NCI-H2196 (cell line): ENCODE results near the gene MAGEB2.
"Not testable (repeated sequence)": the region's sequence is repeated elsewhere in the genome, so short reads cannot be mapped to it uniquely, and the experiment has no call there.

Source experiments
- DNase-seq: peaks from one replicate; lab custom pipeline; 2025; ENCODE audit not compliant: unreplicated experiment; lab: John Stamatoyannopoulos, UW

MAGEB2 gene

DNA sequence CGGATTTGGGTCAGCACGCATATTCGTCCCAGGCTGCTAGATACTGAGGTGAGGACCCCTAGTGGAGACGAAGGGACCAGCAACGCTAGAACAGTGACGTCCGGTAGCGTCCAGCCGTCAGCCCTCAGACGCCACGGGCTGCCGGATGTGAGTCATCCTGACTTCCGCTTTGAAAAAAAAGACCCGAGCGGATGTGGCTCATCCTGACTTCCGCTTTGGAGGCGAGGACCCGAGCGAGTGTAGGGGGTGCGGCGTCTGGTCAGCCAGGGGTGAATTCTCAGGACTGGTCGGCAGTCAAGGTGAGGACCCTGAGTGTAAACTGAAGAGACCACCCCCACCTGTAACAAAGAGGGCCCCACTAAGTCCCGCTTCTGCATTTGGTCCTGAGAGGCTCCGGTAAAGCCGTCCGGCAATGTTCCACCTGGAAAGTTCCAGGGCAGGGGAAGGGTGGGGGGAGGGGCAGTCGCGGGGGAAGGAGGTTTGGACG, at the start of gene MAGEB2:
TSS of gene MAGEB2 (plus strand) at position 207 of the 487 bp plus-strand sequence. CDS start 3,018 bp downstream, outside the sequence.
- no peak for DNase-seq

DNA sequence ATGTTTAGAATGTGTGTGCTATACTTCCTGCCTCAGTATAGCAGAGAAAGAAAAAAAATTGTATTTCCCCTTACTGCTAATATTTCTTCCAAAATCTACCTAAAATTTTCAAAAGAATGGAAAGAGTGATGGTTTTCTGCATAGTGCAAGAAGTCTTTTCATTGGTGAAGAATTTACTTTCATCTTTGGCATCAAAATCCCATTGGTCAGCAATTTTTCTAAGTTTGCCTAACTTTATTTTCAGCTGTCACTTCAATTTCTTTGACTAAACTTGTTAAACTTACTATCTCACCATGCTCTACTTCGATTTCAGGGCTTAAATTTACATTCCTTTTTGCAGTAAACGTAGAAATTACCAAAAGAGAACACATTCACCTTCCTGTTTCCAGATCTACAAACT, 44.5 kb upstream of the MAGEB2 start:
- no peak for DNase-seq

DNA sequence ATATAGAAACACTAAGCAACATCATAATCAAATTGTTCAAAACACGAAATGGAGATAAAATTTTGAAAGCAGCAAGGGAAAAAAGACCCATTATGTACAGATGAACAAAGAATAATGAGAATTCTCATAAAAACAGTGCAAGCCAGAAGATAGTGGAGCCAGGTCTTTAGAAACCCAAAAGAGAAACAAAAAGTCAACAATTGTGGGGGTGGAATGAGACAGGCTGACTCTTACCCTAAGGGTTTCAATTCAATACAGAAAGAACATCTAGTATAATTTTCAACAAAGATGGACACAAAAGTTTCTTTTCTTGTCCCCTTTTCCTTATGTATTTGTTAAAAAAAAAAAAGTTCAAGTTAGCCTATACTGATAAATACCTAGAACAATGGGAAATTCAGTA, 34.0 kb upstream of the MAGEB2 start:
- DNase-seq: no peak

- no peak for DNase-seq
These were observed 31.8 kb upstream of the MAGEB2 start for GRCh38 chrX:30183554-30183953.

DNA sequence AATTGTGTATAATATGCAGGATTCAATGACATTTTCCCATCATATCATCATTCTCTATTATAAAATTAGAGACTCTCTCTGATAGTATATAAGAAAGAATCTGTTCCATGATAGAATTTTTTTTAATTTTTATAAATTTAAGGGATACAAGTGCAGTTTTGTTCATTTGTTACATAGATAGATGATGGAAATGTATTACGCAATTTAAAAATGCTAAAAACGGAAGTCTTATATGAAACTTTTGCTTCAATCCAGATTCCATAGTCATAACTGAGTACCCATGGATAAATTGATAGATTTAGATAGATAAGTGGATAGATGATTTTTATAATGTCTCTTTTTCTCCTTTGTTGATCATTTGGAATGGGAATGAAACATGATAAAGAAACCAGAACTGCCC, 24.9 kb upstream of the MAGEB2 start:
- no peak for DNase-seq

DNA sequence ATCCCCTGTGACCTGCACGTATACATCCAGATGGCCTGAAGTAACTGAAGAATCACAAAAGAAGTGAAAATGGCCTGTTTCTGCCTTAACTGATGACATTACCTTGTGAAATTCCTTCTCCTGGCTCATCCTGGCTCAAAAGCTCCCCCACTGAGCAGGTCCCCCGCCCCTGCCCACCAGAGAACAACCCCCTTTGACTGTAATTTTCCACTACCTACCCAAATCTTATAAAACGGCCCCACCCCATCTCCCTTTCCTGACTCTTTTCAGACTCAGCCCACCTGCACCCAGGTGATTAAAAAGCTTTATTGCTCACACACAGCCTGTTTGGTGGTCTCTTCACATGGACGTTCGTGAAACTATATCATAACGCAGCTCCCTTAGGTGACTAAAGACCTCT, 21.5 kb upstream of the MAGEB2 start:
- not testable (repeated sequence) for DNase-seq

DNA sequence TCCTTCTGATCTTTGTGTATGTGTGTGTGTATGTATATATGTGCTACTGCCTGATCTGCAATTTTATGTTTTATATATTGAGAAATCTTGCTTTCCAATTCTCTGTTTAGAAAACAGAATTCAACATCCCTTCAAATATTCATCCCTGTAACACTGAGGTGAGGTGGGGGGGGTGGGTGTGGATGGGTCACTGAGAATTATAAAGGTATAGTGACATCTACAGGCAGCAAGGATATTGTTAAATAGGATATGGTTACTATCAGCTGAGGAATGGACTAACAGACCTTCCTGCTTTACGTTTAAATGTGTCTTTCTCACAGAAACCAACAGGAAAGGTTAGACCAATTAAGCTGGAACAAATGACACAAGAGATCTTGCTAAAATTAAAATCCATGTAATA, 19.0 kb upstream of the MAGEB2 start:
- no peak for DNase-seq

DNA sequence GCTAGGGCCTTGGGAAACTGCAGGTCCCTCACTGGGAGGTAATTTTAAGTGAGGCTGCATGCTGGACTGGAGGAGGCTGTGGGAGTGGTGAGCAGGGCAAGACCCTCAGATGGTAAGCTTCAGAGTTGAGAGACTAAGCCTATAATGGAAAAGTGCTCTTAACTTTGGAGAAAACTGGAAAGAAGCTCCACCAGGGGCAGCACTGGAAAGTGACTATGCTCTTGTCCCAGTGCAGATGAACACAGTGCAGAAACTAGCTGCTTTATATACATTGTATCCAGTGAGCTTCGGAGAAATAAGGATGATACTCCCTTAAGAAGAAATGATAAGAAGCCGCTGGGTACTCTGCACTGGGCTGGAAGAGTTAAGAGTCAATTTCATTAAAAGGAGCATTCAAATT, 3.2 kb upstream of the MAGEB2 start:
- no peak for DNase-seq

DNA sequence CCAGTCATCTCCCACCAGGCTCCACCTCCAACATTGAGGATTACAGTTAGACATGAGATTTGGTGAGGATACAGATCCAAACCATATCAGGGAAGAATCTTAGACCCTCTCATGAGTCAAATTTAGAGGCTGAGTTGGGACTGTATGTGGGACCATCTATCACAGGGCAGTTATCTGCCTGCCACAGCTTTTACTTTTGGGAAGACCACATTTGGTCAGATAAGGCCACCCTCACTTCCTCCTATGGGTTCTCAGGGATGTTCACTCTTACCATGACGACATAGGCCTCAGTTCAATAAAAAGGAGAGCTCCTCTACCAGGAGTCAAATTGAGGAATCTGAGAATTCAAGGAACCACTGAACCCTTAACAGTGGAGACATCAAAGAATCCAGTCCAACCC, 2.1 kb downstream of the MAGEB2 start:
- no peak for DNase-seq

DNA sequence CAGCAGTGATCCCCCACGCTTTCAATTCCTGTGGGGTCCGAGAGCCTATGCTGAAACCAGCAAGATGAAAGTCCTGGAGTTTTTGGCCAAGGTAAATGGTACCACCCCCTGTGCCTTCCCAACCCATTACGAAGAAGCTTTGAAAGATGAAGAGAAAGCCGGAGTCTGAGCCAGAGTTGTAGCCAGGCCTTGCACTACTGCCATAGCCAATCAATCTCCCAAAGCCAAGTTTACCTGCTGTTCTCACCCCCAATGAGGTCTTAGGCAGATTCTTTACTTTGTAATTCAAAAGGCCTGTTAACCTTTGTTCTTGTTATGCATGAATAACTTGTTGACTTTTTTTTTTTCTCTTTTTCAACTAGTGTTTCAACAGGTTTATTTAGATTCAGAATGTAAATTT, 4.0 kb downstream of the MAGEB2 start:
- no peak for DNase-seq

GRCh38 chrX:30220661-30221060, 5.3 kb downstream of the MAGEB2 start:
- no peak for DNase-seq

DNA sequence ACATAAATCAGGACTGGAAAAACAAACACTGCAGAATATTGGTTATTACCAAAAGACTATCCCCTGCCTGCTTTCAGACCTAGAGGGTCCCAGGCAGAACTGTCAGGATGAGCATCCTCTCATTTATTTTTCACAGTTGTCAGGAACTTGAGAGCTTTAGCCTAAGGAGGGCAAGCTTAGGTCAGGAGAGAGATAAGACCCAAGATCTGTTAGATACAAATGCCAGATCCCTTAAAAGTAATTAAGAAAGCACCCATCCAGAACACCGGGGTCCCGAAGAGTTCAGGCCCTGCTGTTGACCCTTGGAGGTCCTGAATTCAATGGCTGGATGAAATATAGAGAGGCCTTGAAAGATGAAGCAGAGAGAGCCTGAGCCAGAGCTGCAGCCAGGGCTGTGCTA, 9.2 kb downstream of the MAGEB2 start:
- no peak for DNase-seq

DNA sequence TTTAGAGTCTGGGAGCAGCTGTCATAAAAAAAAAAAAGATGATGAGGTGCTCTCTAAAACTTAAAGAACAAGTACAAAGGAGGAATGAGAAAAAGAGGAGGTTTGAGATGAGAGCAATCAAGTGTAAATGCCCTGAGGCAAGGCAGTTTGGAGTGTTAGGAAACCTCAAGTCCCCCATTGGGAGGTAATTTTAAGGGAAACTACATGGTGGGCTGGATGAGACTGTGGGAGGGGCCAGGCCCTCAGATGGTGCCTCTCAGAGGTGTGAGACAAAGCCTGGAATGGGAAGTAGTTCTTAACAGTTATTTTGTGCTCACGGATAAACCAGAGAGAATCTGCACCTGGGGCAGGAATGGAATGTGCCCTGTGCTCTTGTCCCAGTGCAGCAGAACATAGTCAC, 13.2 kb downstream of the MAGEB2 start:
- DNase-seq: no peak

GRCh38 chrX:30230395-30230794, 15.0 kb downstream of the MAGEB2 start, which contains the start of gene MAGEB3:
MAGEB3 (plus strand) TSS chrX:30230657; CDS start chrX:30235925, 5,268 bp downstream.
- no peak for DNase-seq

DNA sequence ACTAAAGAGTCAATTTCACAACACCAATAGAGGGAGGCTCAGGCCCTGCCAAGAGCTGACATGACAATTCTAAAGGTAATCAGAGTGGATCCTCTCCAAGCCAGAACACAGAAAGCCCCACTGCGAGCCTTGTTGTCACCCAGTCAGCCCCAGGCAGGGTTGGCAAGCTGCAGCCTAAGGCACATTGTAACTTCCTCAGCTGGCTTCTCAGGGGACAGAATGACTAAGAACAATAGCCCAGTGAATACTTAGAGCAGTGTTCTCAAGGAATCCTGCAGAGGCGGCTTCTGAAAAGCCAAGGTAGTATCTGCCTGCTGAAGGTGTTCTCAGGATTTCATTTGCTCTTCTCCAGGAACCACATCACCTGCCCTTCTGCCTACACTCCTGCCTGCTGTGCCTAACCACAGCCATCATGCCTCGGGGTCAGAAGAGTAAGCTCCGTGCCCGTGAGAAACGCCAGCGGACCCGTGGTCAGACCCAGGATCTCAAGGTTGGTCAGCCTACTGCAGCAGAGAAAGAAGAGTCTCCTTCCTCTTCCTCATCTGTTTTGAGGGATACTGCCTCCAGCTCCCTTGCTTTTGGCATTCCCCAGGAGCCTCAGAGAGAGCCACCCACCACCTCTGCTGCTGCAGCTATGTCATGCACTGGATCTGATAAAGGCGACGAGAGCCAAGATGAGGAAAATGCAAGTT, 26.5 kb downstream of the MAGEB2 start, which contains the start of gene MAGEB4:
TSS of gene MAGEB4 (plus strand) at position 277 of the 692 bp plus-strand sequence. CDS start at position 413, 136 bp downstream.
- DNase-seq: no peak

- no peak for DNase-seq
These were observed 31.6 kb downstream of the MAGEB2 start, which contains the start of gene MAGEB1 for GRCh38 chrX:30246769-30247489. MAGEB1 (plus strand) TSS chrX:30247146; CDS start chrX:30250494, 3,348 bp downstream.

DNA sequence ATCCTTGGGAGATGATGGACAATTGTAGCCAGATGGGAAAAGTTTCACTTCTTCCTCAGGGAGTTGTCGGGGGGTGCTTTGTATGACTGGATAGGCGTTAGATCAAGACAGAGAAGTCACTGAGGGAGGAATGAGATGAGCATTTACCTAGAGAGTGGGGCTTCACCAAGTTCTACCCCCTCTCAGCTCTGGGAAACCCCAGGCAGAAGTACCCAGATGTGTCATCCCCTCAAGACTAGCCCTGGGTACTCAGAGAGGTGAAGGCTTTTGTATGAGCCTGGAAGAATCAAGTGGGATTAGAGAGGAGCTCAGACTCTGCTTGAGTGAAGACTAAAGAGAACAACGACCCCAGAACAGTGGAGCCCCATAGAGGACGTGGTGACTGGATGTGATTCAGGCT, 33.5 kb downstream of the MAGEB2 start:
- no peak for DNase-seq

- no peak for DNase-seq
These were observed 37.9 kb downstream of the MAGEB2 start for GRCh38 chrX:30253257-30253656.

DNA sequence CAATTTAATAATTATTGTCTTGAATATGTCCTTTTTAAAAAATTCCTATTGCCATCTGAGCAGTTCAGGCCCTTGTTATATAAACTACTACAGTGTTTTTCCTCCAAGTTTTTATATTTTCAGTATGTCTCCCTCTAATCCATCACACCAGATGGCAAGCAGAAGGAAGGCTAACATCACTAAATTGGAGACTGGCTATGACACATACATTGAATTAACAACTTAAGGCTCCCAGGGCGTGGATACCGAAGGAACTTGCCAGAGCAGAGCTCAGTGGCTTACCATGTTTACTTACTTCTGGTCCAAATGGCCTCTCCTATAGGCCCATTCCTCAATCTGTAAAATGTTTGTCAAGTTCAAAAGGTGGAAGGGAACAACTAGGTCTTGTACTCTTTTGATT, 44.6 kb downstream of the MAGEB2 start:
- DNase-seq: no peak

GRCh38 chrX:30261012-30261411, 45.6 kb downstream of the MAGEB2 start:
- no peak for DNase-seq

GRCh38 chrX:30262763-30263162, 47.4 kb downstream of the MAGEB2 start:
- DNase-seq: no peak
